Measurements from ENCODE around the gene PPP6R2.

DNA sequence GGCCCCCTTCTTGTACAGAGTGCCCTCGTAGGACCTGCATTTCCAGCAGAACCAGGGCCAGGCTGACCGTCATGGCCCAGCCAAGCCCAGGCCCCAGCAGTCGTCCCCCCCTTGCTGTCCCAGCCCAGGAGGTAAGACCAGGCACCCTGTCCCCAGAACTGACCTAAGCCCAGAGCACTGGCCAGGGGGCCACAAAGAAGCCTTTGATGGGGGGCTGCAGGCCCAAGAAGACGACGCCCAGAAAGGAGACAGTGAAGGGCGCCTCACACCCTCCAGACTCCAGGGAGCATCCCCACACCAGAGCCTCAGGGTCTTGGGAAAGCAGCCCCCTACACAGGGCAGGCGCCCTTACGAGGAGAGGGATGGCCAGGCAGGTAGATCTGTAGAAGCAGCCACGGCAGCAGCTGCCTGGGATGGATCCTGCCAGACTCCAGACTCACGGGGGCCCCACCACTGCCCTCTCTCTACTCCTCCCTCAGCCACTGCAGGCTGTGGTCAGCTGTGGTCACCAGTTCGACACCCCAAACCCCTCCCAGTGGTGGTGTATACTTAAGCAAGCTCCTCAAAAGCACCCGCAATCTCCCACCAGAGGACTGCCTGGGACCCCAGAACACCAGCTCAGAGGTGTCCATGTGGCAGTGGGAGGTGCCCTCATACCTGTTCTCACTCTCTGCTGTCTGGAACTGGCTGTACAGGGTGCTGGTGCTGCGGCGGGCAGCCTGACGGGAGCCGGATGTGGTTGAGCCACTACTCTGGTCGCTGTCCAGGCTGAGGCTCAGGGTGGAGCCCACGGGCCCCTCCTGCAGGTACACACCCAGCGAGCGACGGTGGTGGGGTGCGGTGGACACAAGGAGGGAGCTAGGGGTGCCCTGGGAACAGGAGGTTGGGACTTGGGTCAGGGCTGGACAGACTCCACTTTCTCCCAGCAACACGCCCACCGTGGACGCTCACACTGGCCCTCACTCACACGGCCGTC lies 104.7 kb downstream of the PPP6R2 start:
- TF ChIP-seq STAT5A (IDR thresholded peaks at IDR 0.05; ENCODE audit: borderline replicate concordance, low read length) (no peak), YBX1 (IDR thresholded peaks at IDR 0.05) (no peak), NCOA1 (IDR thresholded peaks at IDR 0.05; ENCODE audit: low read depth) (no peak), POLR2AphosphoS5 (IDR thresholded peaks at IDR 0.05; ENCODE audit: control insufficient read depth, insufficient read depth, low read depth, low read length) (no peak), MAFK (IDR thresholded peaks at IDR 0.05; ENCODE audit: low read length) (no peak), JUN (IDR thresholded peaks at IDR 0.05; ENCODE audit: borderline replicate concordance, low read depth, low read length) (no peak), JUN (CRISPR knock-in tag; IDR thresholded peaks at IDR 0.05; ENCODE audit: borderline replicate concordance) (no peak), CEBPB (tag; IDR thresholded peaks at IDR 0.05) (no peak), CREM (IDR thresholded peaks at IDR 0.05; ENCODE audit: low read depth) (no peak)
- TF ChIP-seq, protein P1, sequence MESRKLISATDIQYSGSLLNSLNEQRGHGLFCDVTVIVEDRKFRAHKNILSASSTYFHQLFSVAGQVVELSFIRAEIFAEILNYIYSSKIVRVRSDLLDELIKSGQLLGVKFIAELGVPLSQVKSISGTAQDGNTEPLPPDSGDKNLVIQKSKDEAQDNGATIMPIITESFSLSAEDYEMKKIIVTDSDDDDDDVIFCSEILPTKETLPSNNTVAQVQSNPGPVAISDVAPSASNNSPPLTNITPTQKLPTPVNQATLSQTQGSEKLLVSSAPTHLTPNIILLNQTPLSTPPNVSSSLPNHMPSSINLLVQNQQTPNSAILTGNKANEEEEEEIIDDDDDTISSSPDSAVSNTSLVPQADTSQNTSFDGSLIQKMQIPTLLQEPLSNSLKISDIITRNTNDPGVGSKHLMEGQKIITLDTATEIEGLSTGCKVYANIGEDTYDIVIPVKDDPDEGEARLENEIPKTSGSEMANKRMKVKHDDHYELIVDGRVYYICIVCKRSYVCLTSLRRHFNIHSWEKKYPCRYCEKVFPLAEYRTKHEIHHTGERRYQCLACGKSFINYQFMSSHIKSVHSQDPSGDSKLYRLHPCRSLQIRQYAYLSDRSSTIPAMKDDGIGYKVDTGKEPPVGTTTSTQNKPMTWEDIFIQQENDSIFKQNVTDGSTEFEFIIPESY (CRISPR knock-in tag; IDR thresholded peaks at IDR 0.05): no peak
- TF ChIP-seq, protein P2, sequence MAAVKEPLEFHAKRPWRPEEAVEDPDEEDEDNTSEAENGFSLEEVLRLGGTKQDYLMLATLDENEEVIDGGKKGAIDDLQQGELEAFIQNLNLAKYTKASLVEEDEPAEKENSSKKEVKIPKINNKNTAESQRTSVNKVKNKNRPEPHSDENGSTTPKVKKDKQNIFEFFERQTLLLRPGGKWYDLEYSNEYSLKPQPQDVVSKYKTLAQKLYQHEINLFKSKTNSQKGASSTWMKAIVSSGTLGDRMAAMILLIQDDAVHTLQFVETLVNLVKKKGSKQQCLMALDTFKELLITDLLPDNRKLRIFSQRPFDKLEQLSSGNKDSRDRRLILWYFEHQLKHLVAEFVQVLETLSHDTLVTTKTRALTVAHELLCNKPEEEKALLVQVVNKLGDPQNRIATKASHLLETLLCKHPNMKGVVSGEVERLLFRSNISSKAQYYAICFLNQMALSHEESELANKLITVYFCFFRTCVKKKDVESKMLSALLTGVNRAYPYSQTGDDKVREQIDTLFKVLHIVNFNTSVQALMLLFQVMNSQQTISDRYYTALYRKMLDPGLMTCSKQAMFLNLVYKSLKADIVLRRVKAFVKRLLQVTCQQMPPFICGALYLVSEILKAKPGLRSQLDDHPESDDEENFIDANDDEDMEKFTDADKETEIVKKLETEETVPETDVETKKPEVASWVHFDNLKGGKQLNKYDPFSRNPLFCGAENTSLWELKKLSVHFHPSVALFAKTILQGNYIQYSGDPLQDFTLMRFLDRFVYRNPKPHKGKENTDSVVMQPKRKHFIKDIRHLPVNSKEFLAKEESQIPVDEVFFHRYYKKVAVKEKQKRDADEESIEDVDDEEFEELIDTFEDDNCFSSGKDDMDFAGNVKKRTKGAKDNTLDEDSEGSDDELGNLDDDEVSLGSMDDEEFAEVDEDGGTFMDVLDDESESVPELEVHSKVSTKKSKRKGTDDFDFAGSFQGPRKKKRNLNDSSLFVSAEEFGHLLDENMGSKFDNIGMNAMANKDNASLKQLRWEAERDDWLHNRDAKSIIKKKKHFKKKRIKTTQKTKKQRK (IDR thresholded peaks at IDR 0.05; ENCODE audit: borderline replicate concordance, low read depth, low read length): no peak
- TF ChIP-seq, protein P3, sequence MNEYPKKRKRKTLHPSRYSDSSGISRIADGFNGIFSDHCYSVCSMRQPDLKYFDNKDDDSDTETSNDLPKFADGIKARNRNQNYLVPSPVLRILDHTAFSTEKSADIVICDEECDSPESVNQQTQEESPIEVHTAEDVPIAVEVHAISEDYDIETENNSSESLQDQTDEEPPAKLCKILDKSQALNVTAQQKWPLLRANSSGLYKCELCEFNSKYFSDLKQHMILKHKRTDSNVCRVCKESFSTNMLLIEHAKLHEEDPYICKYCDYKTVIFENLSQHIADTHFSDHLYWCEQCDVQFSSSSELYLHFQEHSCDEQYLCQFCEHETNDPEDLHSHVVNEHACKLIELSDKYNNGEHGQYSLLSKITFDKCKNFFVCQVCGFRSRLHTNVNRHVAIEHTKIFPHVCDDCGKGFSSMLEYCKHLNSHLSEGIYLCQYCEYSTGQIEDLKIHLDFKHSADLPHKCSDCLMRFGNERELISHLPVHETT (CRISPR knock-in tag; conservative IDR thresholded peaks at IDR 0.05 in 1 of 2, IDR thresholded peaks at IDR 0.05 in 1 of 2): no peak
- TF ChIP-seq, protein P4, sequence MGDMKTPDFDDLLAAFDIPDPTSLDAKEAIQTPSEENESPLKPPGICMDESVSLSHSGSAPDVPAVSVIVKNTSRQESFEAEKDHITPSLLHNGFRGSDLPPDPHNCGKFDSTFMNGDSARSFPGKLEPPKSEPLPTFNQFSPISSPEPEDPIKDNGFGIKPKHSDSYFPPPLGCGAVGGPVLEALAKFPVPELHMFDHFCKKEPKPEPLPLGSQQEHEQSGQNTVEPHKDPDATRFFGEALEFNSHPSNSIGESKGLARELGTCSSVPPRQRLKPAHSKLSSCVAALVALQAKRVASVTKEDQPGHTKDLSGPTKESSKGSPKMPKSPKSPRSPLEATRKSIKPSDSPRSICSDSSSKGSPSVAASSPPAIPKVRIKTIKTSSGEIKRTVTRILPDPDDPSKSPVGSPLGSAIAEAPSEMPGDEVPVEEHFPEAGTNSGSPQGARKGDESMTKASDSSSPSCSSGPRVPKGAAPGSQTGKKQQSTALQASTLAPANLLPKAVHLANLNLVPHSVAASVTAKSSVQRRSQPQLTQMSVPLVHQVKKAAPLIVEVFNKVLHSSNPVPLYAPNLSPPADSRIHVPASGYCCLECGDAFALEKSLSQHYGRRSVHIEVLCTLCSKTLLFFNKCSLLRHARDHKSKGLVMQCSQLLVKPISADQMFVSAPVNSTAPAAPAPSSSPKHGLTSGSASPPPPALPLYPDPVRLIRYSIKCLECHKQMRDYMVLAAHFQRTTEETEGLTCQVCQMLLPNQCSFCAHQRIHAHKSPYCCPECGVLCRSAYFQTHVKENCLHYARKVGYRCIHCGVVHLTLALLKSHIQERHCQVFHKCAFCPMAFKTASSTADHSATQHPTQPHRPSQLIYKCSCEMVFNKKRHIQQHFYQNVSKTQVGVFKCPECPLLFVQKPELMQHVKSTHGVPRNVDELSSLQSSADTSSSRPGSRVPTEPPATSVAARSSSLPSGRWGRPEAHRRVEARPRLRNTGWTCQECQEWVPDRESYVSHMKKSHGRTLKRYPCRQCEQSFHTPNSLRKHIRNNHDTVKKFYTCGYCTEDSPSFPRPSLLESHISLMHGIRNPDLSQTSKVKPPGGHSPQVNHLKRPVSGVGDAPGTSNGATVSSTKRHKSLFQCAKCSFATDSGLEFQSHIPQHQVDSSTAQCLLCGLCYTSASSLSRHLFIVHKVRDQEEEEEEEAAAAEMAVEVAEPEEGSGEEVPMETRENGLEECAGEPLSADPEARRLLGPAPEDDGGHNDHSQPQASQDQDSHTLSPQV (IDR thresholded peaks at IDR 0.05): no peak
